Natural killer cell (primary cell): ENCODE data around the gene NEUROD1. TPM values are rescaled to one million over a fixed set of nuclear protein-coding genes. Genes with fewer than 3 reads are reported as not detected.

ENCODE experiments used
- ATAC-seq, 3 donors: fragments of 150-1000 bp in 2 of 3; fragments of 200-7000 bp in 1 of 3; cut with Tn5 transposase; 1 replicate in 1 of 3; 2 replicates in 2 of 3; pipeline ENCODE4 v1.10.0; 2021; ENCODE audit warnings: mild to moderate bottlenecking in 2 of 3, moderate library complexity in 2 of 3
- DNase-seq, 2 donors: peaks; one replicate each; pipeline versions ENCODE4 v3.0.0 to v3.0.0-alpha.2; 2013 to 2021; ENCODE audit warnings: mixed read lengths in 1 of 2
- H3K27ac ChIP-seq: one replicate; pipeline ENCODE4 v1.5.1; 2013; ENCODE audit warnings: mild to moderate bottlenecking, low read length
- H3K27me3 ChIP-seq: one replicate; pipeline ENCODE4 v1.6.1; 2013; ENCODE audit warnings: low read length; ENCODE audit not compliant: control insufficient read depth, insufficient read depth
- H3K36me3 ChIP-seq: one replicate; pipeline ENCODE4 v1.6.1; 2013; ENCODE audit warnings: low read length; ENCODE audit not compliant: control insufficient read depth, insufficient read depth
- H3K4me1 ChIP-seq: one replicate; pipeline ENCODE4 v1.6.1; 2013; ENCODE audit warnings: low read length; ENCODE audit not compliant: control insufficient read depth, insufficient read depth
- H3K4me3 ChIP-seq: one replicate; pipeline ENCODE4 v1.5.1; 2013; ENCODE audit warnings: low read length
- H3K9me3 ChIP-seq: one replicate; pipeline ENCODE4 v1.6.1; 2013; ENCODE audit warnings: low read length; ENCODE audit not compliant: control insufficient read depth, insufficient read depth
- H3K27ac Mint-ChIP-seq, 2 donors: one replicate each; pipeline ENCODE4 v1.8.0; 2022; ENCODE audit warnings: mild to moderate bottlenecking in 2 of 2, mixed read lengths in 2 of 2, moderate library complexity in 1 of 2
- H3K27me3 Mint-ChIP-seq, 2 donors: one replicate each; pipeline ENCODE4 v1.8.0; 2022; ENCODE audit warnings: low read depth in 2 of 2, mixed read lengths in 2 of 2
- H3K36me3 Mint-ChIP-seq: one replicate; pipeline ENCODE4 v1.8.0; 2022; ENCODE audit warnings: mixed read lengths
- H3K4me1 Mint-ChIP-seq, 2 donors: one replicate each; pipeline ENCODE4 v1.8.0; 2022; ENCODE audit warnings: mixed read lengths in 2 of 2
- H3K4me3 Mint-ChIP-seq: one replicate; pipeline ENCODE4 v1.8.0; 2022; ENCODE audit warnings: mild to moderate bottlenecking, moderate library complexity, mixed read lengths
- H3K9me3 Mint-ChIP-seq, 2 donors: one replicate each; pipeline ENCODE4 v1.8.0; 2022; ENCODE audit warnings: mixed read lengths in 2 of 2
- WGBS: methylation state at CpG from one replicate; pipeline ENCODE4 v1.1.7; 2013; ENCODE audit warnings: missing lambda C conversion rate; ENCODE audit not compliant: insufficient coverage; 5-methylcytosine and 5-hydroxymethylcytosine counted together
- intact Hi-C: fragments of 100-400 bp; cut with micrococcal nuclease; formaldehyde crosslinking; loops from one replicate; pipeline ENCODE4 v1.14.2; 2022
- total RNA-seq, 4 donors: library from RNA; stranded (reverse); fragments of 120-200 nt in 1 of 4; gene quantifications; one replicate each; pipeline versions ENCODE4 v1.2.3 to v1.2.4, GENCODE V29; 2013 to 2022
- TF ChIP-seq, protein P1 (sequence below): fragments of 200-600 bp; IDR thresholded peaks from one replicate; pipeline ENCODE4 v1.8.0; 2022; ENCODE audit warnings: antibody characterized with exemption

Gene NEUROD1
- total RNA-seq, 3 donors from 2014 or later (not counting 1 experiment from before 2014, with no cell fraction given) = not detected

DNA sequence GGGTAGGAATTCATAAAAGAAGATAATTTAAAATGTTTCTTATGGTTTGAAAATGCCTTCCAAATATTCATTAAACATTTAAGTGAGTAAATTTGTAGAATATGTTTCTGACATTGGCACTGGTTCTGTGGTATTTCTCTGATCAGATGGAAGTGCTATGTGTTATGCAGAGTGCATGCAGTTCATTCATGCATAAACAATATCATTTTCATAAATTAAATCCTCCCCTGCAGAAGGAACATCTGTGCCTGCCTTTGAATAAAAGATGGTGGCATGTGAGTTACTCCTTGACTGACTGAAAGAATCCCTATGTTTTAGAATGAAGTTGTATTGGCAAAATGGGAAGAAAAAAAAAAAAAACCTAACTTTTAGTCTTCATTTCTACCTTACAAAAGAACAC lies 5.9 kb downstream of the NEUROD1 start:
- H3K27ac Mint-ChIP-seq = no peak overlapping the region
- Histone ChIP-seq H3K36me3 (no peaks in the 10 kb centered on the region), H3K27me3 (peaks cover 29% of the 10 kb centered on the region), H3K4me1 (no peaks in the 10 kb centered on the region), H3K9me3 (peaks cover 9% of the 10 kb centered on the region), H3K27ac (no peak overlapping the region), H3K4me3 (no peak overlapping the region)
- peaks cover 11% of the 10 kb centered on the region for H3K36me3 Mint-ChIP-seq
- H3K4me1 Mint-ChIP-seq = peaks cover 0 to 12% of the 10 kb centered on the region in 2 donors
- TF ChIP-seq, protein P1, sequence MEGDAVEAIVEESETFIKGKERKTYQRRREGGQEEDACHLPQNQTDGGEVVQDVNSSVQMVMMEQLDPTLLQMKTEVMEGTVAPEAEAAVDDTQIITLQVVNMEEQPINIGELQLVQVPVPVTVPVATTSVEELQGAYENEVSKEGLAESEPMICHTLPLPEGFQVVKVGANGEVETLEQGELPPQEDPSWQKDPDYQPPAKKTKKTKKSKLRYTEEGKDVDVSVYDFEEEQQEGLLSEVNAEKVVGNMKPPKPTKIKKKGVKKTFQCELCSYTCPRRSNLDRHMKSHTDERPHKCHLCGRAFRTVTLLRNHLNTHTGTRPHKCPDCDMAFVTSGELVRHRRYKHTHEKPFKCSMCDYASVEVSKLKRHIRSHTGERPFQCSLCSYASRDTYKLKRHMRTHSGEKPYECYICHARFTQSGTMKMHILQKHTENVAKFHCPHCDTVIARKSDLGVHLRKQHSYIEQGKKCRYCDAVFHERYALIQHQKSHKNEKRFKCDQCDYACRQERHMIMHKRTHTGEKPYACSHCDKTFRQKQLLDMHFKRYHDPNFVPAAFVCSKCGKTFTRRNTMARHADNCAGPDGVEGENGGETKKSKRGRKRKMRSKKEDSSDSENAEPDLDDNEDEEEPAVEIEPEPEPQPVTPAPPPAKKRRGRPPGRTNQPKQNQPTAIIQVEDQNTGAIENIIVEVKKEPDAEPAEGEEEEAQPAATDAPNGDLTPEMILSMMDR = no peak
- H3K9me3 Mint-ChIP-seq = peaks cover 4 to 7% of the 10 kb centered on the region in 2 donors
- DNase-seq (no peak), ATAC-seq (no peak)
- H3K4me3 Mint-ChIP-seq = no peak overlapping the region
- H3K27me3 Mint-ChIP-seq = peaks cover 35 to 72% of the 10 kb centered on the region in 2 donors
- intact Hi-C loops = no loop called here

DNA sequence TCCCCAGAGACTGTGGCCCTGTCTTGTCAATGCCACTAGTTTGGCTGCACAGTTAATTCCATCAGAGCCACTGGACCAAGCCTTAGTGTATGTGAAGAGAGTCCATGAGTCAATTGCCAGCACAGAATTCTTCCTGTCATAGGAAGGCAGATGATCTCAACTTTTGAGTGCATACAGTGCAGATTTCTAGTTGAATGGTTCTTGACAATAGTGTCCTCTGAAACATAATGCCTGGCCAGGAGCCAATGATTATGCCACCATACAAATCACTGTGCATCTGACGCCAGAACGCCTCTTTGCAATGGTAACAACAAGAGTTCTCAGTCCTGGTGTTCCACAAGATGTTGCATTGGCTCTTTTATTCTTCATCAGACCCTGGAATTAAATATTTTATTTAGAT lies 7.1 kb downstream of the NEUROD1 start:
- H3K9me3 Mint-ChIP-seq = peaks cover 0 to 3% of the 10 kb centered on the region in 2 donors
- peaks cover 0 to 5% of the 10 kb centered on the region in 2 donors for H3K4me1 Mint-ChIP-seq
- H3K27ac Mint-ChIP-seq = no peak overlapping the region
- intact Hi-C loops = no loop called here
- H3K27me3 Mint-ChIP-seq = peaks cover 35 to 72% of the 10 kb centered on the region in 2 donors
- no peak overlapping the region for H3K4me3 Mint-ChIP-seq
- ATAC-seq (no peak), DNase-seq (no peak)
- Histone ChIP-seq H3K9me3 (peaks cover 5% of the 10 kb centered on the region), H3K27ac (no peak overlapping the region), H3K4me3 (no peak overlapping the region), H3K27me3 (peaks cover 23% of the 10 kb centered on the region), H3K36me3 (no peaks in the 10 kb centered on the region), H3K4me1 (no peaks in the 10 kb centered on the region)
- TF ChIP-seq, protein P1 = no peak
- WGBS = 78% methylated on average over 2 of the region's 2 CpGs
- H3K36me3 Mint-ChIP-seq = no peaks in the 10 kb centered on the region

DNA sequence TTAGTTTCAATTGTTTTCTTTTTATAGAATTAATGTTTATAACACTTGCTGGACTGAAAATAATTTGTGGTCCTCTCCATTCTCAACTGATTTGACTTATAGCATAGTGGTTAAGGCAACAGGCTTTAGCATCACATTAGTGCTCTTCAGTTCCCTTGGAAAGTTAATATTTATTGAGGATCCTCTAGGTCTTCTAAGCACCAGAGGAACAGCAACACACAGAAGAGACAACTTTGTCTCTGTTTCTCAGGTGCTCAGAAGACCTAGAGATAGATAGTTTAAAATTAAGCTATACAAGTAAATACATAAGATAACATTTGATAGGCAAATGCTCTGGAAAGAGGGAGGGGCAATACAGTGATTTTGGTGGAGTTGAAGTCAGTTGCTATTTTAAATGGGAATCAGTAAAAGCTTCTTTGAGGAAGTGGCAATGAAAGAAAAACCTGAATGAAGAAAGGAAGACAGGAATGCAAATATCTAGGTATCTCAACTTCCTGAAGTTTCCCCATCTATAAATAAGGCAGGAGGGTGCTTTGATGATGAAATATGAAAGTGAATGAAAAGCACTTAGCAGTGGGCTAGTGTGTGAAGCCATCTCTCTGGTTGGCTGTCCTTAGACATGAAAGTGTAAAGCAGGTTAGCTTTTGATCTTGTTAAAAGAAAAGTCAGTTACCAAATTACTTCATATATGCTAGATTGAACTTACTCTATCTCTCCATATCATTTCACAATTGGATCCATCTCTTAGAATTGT lies 7.9 kb downstream of the NEUROD1 start:
- H3K4me1 Mint-ChIP-seq = no peaks in the 10 kb centered on the region
- ATAC-seq (no peak), DNase-seq (no peak)
- no peak overlapping the region for H3K27ac Mint-ChIP-seq
- no peaks in the 10 kb centered on the region for H3K9me3 Mint-ChIP-seq
- H3K27me3 Mint-ChIP-seq = peaks cover 29 to 66% of the 10 kb centered on the region in 2 donors
- no peak overlapping the region for H3K4me3 ChIP-seq
- H3K36me3 Mint-ChIP-seq = no peaks in the 10 kb centered on the region
- no peaks in the 10 kb centered on the region for H3K9me3 ChIP-seq
- TF ChIP-seq, protein P1 = no peak
- H3K27ac ChIP-seq = no peak overlapping the region
- H3K4me3 Mint-ChIP-seq = no peak overlapping the region
- H3K36me3 ChIP-seq = no peaks in the 10 kb centered on the region
- intact Hi-C loops = no loop called here
- H3K4me1 ChIP-seq = no peaks in the 10 kb centered on the region
- peaks cover 17% of the 10 kb centered on the region for H3K27me3 ChIP-seq

DNA sequence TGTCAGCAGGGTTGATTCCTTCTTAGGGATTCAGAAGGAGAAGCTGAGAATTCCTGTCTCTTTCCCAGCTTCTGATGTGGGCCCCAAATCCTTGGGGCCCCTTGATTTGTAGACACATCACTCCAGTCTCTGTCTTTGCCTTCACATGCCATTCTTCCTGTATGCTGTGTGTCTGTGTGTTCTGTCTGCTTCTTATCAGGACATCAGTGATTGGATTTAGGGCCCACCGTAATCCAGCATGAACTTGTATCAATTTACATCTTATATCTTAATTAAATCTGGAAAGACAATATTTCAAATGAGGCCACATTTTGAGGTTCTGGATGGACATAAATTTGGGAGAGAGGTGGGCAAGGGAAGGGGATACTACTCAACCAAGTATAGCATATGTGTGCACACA lies 9.7 kb downstream of the NEUROD1 start:
- no peak overlapping the region for H3K4me3 ChIP-seq
- no peaks in the 10 kb centered on the region for H3K4me1 ChIP-seq
- intact Hi-C loops = no loop called here
- no peaks in the 10 kb centered on the region for H3K36me3 Mint-ChIP-seq
- 83% methylated on average over 1 of the region's 1 CpG for WGBS
- no peaks in the 10 kb centered on the region for H3K9me3 Mint-ChIP-seq
- H3K27ac Mint-ChIP-seq = no peak overlapping the region
- peaks cover 4% of the 10 kb centered on the region for H3K9me3 ChIP-seq
- no peak overlapping the region for H3K4me3 Mint-ChIP-seq
- DNase-seq = no peak
- peaks cover 12% of the 10 kb centered on the region for H3K27me3 ChIP-seq
- ATAC-seq = no peak
- TF ChIP-seq, protein P1 = no peak
- H3K36me3 ChIP-seq = no peaks in the 10 kb centered on the region
- no peak overlapping the region for H3K27ac ChIP-seq
- H3K4me1 Mint-ChIP-seq = no peaks in the 10 kb centered on the region
- H3K27me3 Mint-ChIP-seq = peaks cover 30 to 64% of the 10 kb centered on the region in 2 donors
